ENCODE results near the gene GNS. TPM values are rescaled to one million over a fixed set of nuclear protein-coding genes. Genes with fewer than 3 reads are reported as not detected.

The GNS gene
- total and polyA plus RNA-seq, 10 of the 15 experiments (the other 5 are each of a cell fraction or from before 2014, with no cell fraction given) = 4.1 to 33.8 (median 19.1) TPM

- FAIRE-seq = no peak
- in situ Hi-C loops (cut with MboI) (no loop called here), intact Hi-C loops (cut with micrococcal nuclease; ENCODE audit: unreplicated experiment) (no loop called here)
- Histone ChIP-seq H3K36me3 (ENCODE audit: control insufficient read depth in 2 of 2, insufficient read depth in 2 of 2, low read length in 1 of 2) (peaks cover 0 to 20% of the 10 kb centered on the region in 2 experiments), H3K4me3 (no peak overlapping the region), H4K20me1 (ENCODE audit: control insufficient read depth, insufficient read depth) (no peaks in the 10 kb centered on the region), H3K27me3 (replicated peaks in 1 of 2; ENCODE audit: control insufficient read depth in 2 of 2, insufficient read depth in 2 of 2, low read length in 1 of 2) (no peaks in the 10 kb centered on the region), H3K9me3 (replicated peaks; ENCODE audit: control insufficient read depth, insufficient read depth, low read length) (no peaks in the 10 kb centered on the region), H3K4me2 (ENCODE audit: control insufficient read depth, insufficient read depth) (no peak overlapping the region), H3K4me1 (ENCODE audit: control insufficient read depth, insufficient read depth, low read length) (no peaks in the 10 kb centered on the region), H3K79me2 (ENCODE audit: control insufficient read depth, insufficient read depth, low read length) (no peaks in the 10 kb centered on the region), H3K27ac (ENCODE audit: control insufficient read depth, insufficient read depth) (no peak overlapping the region), H3K9ac (ENCODE audit: control insufficient read depth, insufficient read depth, low read length) (no peak overlapping the region), H2AFZ (ENCODE audit: control insufficient read depth, low read depth, low read length) (no peak overlapping the region)
- ChIA-PET RAD21 (ENCODE audit: unreplicated experiment) (no interaction called here), SMC1A (ENCODE audit: uncharacterized antibody, unreplicated experiment) (interaction anchor here (0.9 to 1.0 kb wide), 2 partner anchors 10 to 13 kb away, joined by 3 to 5 read pairs; no protein-coding TSS in a partner anchor), POLR2A (interaction anchor here (0.5 kb wide), 1 partner anchor 211 kb away, joined by 4 read pairs; no protein-coding TSS in a partner anchor), CTCF (interaction anchor here (0.6 to 2.3 kb wide), 3 partner anchors 9 to 197 kb away, joined by 3 to 6 read pairs (median 5); no protein-coding TSS in a partner anchor)
- 80% methylated on average over 2 of the region's 2 CpGs for WGBS (ENCODE audit: insufficient coverage, insufficient replicate concordance, low lambda C conversion rate, missing lambda C conversion rate)
- BruUV-seq (replicated peaks) = no TSS peak
- no peak for ATAC-seq
- TF ChIP-seq CHD1 (IDR thresholded peaks at IDR 0.05; ENCODE audit: low read depth, low read length) = no peak
- no peak for TF ChIP-seq ATF2 (IDR thresholded peaks at IDR 0.05; ENCODE audit: low read length)
- TF ChIP-seq BCL3 (IDR thresholded peaks at IDR 0.05; ENCODE audit: borderline replicate concordance, insufficient read depth, low read depth, low read length, poor library complexity, severe bottlenecking) = no peak
- no peak for TF ChIP-seq SIN3A (IDR thresholded peaks at IDR 0.05; ENCODE audit: low read depth, low read length)
- TF ChIP-seq ZBED1 (IDR thresholded peaks at IDR 0.05; ENCODE audit: borderline replicate concordance) = no peak
- no peak for TF ChIP-seq NR2C2 (IDR thresholded peaks at IDR 0.05; ENCODE audit: borderline replicate concordance, control insufficient read depth, insufficient read length, low read depth)
- TF ChIP-seq NRF1 (conservative IDR thresholded peaks at IDR 0.05; ENCODE audit: low read depth, low read length) = no peak
- TF ChIP-seq CEBPZ (IDR thresholded peaks at IDR 0.05; ENCODE audit: low read depth, low read length) = no peak
- no peak for TF ChIP-seq CEBPB (IDR thresholded peaks at IDR 0.05; ENCODE audit: borderline replicate concordance in 1 of 2, low read depth in 2 of 2, low read length in 2 of 2)
- DNase-seq (ENCODE audit: low read depth, low spot score) = no peak
Measured at GRCh38 chr12:64746663-64747062, 12.5 kb downstream of the GNS start.

All from GM12878 (cell line).